Spleen (tissue), 11 donors: ENCODE results near the gene SFRP2. TPM values are rescaled to one million over a fixed set of nuclear protein-coding genes. Genes with fewer than 3 reads are reported as not detected.

Experiments
- DNase-seq: peaks from one replicate; pipeline ENCODE4 v3.0.0-alpha.2; 2020
- H3K27ac ChIP-seq, 8 donors: fragments of 200-600 bp; sonication (generic) in 7 of 8; 1 replicate in 4 of 8; 2 replicates in 4 of 8; pipeline versions ENCODE4 v1.5.0 to v1.8.0; 2016 to 2021; ENCODE audit warnings: inconsistent platforms in 4 of 8, mild to moderate bottlenecking in 4 of 8, moderate library complexity in 1 of 8
- H3K27me3 ChIP-seq, 7 donors: fragments of 200-600 bp; sonication (generic) in 6 of 7; replicated peaks in 1 of 7; 1 replicate in 4 of 7; 2 replicates in 3 of 7; pipeline versions ENCODE4 v1.5.0 to v1.8.0; 2016 to 2021; ENCODE audit warnings: inconsistent platforms in 3 of 7, mild to moderate bottlenecking in 1 of 7
- H3K36me3 ChIP-seq, 6 donors: fragments of 200-600 bp; sonication (generic) in 5 of 6; 1 replicate in 4 of 6; 2 replicates in 2 of 6; pipeline versions ENCODE4 v1.5.0 to v1.8.0; 2016 to 2021; ENCODE audit warnings: inconsistent platforms in 2 of 6
- H3K4me1 ChIP-seq, 6 donors: fragments of 200-600 bp; sonication (generic) in 5 of 6; 1 replicate in 3 of 6; 2 replicates in 3 of 6; pipeline versions ENCODE4 v1.5.0 to v1.8.0; 2016 to 2021; ENCODE audit warnings: inconsistent platforms in 3 of 6
- H3K4me3 ChIP-seq, 8 donors: fragments of 200-600 bp; sonication (generic) in 7 of 8; 1 replicate in 4 of 8; 2 replicates in 4 of 8; pipeline versions ENCODE4 v1.5.0 to v1.8.0; 2016 to 2021; ENCODE audit warnings: inconsistent platforms in 4 of 8, mild to moderate bottlenecking in 4 of 8, moderate library complexity in 2 of 8
- H3K9me3 ChIP-seq, 8 donors: fragments of 200-600 bp; sonication (generic) in 7 of 8; 1 replicate in 4 of 8; 2 replicates in 4 of 8; pipeline versions ENCODE4 v1.5.0 to v1.8.0; 2016 to 2021; ENCODE audit warnings: inconsistent platforms in 4 of 8
- POLR2A ChIP-seq, 3 donors: fragments of 450-650 bp; IDR thresholded peaks; one replicate each; pipeline ENCODE4 v1.5.1; 2017; ENCODE audit warnings: antibody characterized with exemption in 3 of 3, mild to moderate bottlenecking in 1 of 3
- POLR2AphosphoS5 ChIP-seq, 3 donors: sonication (generic); formaldehyde crosslinking; IDR thresholded peaks; one replicate each; pipeline ENCODE4 v1.5.1; 2017; ENCODE audit warnings: antibody characterized with exemption in 3 of 3
- WGBS, 5 donors: extraction: QIAGEN DNeasy Blood & Tissue Kit in 3 of 5; methylation state at CpG; one replicate each; pipeline versions ENCODE4 v1.1.5 to v1.1.7; 2013 to 2018; 5-methylcytosine and 5-hydroxymethylcytosine counted together
- intact Hi-C: fragments of 100-400 bp; cut with DNase I; formaldehyde crosslinking; loops from one replicate; pipeline ENCODE4 v1.15.0; 2023; ENCODE audit warnings: low total_unique reads
- polyA plus RNA-seq, 3 donors: library from polyadenylated mRNA; stranded (reverse); fragments of 200-250 nt; gene quantifications; one replicate each; pipeline ENCODE4 v1.2.1, GENCODE V29; 2013
- total RNA-seq, 7 donors: library from RNA; depleted of rRNA in 3 of 7; stranded (reverse); fragments of >200 nt in 3 of 7; fragmentation: NEBNext Ultra II Directional in 4 of 7; extraction: Animal tissue kit (Norgen Biotek cat#: 25700) in 4 of 7; gene quantifications; one replicate each; pipeline versions ENCODE4 v1.1.0 to v1.2.1, GENCODE V29; 2016 to 2021
- TF ChIP-seq, protein P1 (sequence below), 11 experiments: fragments of 200-600 bp in 7 of 11; fragments of 450-650 bp in 4 of 11; sonication (generic) in 4 of 11; IDR thresholded peaks in 8 of 11; conservative IDR thresholded peaks in 3 of 11; 1 replicate in 7 of 11; 2 replicates in 4 of 11; pipeline versions ENCODE4 v1.4.0 to v1.8.0; 2016 to 2021; ENCODE audit warnings: antibody characterized with exemption in 11 of 11, inconsistent platforms in 4 of 11, mild to moderate bottlenecking in 1 of 11
- donor health status: healthy with polysubstance abuse.
- donor health status: DM: no; HTN: no; CAD: no; lungs with moderate emphysema.
- donor health status: DM: no; HTN: no; CAD: no.
- donor health status: Bipolar disorder and iron deficiency.
- donor health status: healthy.
- donor health status: DM: no; HTN: no; CAD: no.
- donor health status: DM: yes; HTN: yes; CAD: no.

Gene SFRP2
- total and polyA plus RNA-seq, 10 donors, result 0.23 to 0.94 (median 0.43) TPM; not detected in 2

GRCh38 chr4:153748378-153748777 is 40.5 kb downstream of the SFRP2 start:
- no peak for DNase-seq
- Histone ChIP-seq H3K4me3 (no peak overlapping the region), H3K36me3 (no peaks in the 10 kb centered on the region), H3K9me3 (no peaks in the 10 kb centered on the region), H3K27ac (peak overlapping the region in 3 of 8 donors; percentile 51 to 53 (median 52)), H3K4me1 (peaks cover 0 to 17% (median 0%) of the 10 kb centered on the region in 6 donors), H3K27me3 (no peaks in the 10 kb centered on the region)
- intact Hi-C loops, result loop anchor here (10.0 kb wide), 1 partner anchor 404 kb away; the partner anchor contains the start of gene MND1
- TF ChIP-seq, protein P1, sequence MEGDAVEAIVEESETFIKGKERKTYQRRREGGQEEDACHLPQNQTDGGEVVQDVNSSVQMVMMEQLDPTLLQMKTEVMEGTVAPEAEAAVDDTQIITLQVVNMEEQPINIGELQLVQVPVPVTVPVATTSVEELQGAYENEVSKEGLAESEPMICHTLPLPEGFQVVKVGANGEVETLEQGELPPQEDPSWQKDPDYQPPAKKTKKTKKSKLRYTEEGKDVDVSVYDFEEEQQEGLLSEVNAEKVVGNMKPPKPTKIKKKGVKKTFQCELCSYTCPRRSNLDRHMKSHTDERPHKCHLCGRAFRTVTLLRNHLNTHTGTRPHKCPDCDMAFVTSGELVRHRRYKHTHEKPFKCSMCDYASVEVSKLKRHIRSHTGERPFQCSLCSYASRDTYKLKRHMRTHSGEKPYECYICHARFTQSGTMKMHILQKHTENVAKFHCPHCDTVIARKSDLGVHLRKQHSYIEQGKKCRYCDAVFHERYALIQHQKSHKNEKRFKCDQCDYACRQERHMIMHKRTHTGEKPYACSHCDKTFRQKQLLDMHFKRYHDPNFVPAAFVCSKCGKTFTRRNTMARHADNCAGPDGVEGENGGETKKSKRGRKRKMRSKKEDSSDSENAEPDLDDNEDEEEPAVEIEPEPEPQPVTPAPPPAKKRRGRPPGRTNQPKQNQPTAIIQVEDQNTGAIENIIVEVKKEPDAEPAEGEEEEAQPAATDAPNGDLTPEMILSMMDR (IDR thresholded peaks at IDR 0.05 in 8 of 11, conservative IDR thresholded peaks at IDR 0.05 in 3 of 11), result no peak
- TF ChIP-seq POLR2AphosphoS5 (IDR thresholded peaks at IDR 0.05) (no peak), POLR2A (IDR thresholded peaks at IDR 0.05) (no peak)
- 67 to 86% (median 74%) methylated on average over 6 of the region's 6 CpGs for WGBS, 5 donors

- DNase-seq, result no peak
- H3K27me3 ChIP-seq, result no peaks in the 10 kb centered on the region
- WGBS, 5 donors, result 46 to 63% (median 54%) methylated on average over 4 of the region's 4 CpGs
- peak overlapping the region in 4 of 8 donors; percentile 25 to 53 (median 52) for H3K27ac ChIP-seq
- intact Hi-C loops, result loop anchor here (10.0 kb wide), 1 partner anchor 403 kb away; the partner anchor contains the start of gene MND1
- TF ChIP-seq, protein P1 (IDR thresholded peaks at IDR 0.05 in 8 of 11, conservative IDR thresholded peaks at IDR 0.05 in 3 of 11), result no peak
- TF ChIP-seq POLR2AphosphoS5 (IDR thresholded peaks at IDR 0.05), result no peak
- no peak for TF ChIP-seq POLR2A (IDR thresholded peaks at IDR 0.05)
- H3K36me3 ChIP-seq, result no peaks in the 10 kb centered on the region
- H3K9me3 ChIP-seq, result no peaks in the 10 kb centered on the region
- H3K4me1 ChIP-seq, result peaks cover 0 to 17% (median 0%) of the 10 kb centered on the region in 6 donors
- H3K4me3 ChIP-seq, result no peak overlapping the region
Measured at GRCh38 chr4:153747406-153747955, 41.4 kb downstream of the SFRP2 start.

DNA sequence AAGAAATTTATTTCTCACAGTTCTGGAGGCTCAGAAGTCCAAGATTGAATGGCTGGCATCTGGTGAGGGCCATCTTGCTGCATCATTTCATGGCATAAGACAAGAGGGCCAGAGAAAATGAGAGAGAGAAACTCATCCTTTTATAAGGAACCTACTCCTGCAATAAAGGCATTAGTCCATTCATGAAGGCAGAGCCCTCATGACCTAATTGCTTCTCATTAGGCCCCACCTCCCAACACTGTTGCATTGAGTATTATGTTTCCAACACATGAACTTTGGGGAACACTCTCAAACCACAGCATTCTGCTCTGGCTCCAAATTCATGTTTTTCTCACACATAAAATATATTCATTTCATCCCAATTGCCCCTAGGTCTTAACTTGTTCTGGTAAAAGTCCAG is 43.2 kb downstream of the SFRP2 start:
- Histone ChIP-seq H3K27ac (no peak overlapping the region), H3K27me3 (no peaks in the 10 kb centered on the region), H3K4me3 (no peak overlapping the region), H3K36me3 (no peaks in the 10 kb centered on the region), H3K9me3 (peaks cover 0 to 9% (median 6%) of the 10 kb centered on the region in 8 donors), H3K4me1 (peaks cover 0 to 22% (median 0%) of the 10 kb centered on the region in 6 donors)
- intact Hi-C loops, result loop anchor here (10.0 kb wide), 1 partner anchor 401 kb away; the partner anchor contains the start of gene MND1
- TF ChIP-seq POLR2A (IDR thresholded peaks at IDR 0.05), result no peak
- TF ChIP-seq POLR2AphosphoS5 (IDR thresholded peaks at IDR 0.05), result no peak
- TF ChIP-seq, protein P1 (IDR thresholded peaks at IDR 0.05 in 8 of 11, conservative IDR thresholded peaks at IDR 0.05 in 3 of 11), result no peak
- DNase-seq, result no peak

DNA sequence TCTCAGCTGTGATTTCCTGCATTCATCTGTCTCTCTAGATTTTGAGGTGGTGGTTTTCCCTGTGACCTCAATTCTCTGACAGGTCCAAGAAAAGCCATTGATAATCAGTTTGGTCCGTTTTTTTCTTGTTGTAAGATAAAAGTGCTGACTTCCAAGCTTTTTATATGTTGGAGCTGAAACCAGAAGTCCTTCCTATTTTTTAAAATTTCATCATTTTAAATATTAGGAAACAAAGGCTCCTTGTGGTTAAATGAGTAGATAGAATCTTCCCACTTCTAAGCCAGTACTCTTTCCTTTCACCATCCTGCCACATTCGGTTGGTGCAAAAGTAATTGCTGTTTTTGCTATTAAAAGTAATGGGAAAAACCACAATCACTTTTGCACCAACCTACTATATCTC is 47.3 kb downstream of the SFRP2 start:
- Histone ChIP-seq H3K4me3 (no peak overlapping the region), H3K27ac (peak overlapping the region in 2 of 8 donors; percentile 6 to 18), H3K36me3 (no peaks in the 10 kb centered on the region), H3K9me3 (peaks cover 0 to 21% (median 8%) of the 10 kb centered on the region in 8 donors), H3K4me1 (peaks cover 0 to 7% (median 0%) of the 10 kb centered on the region in 6 donors), H3K27me3 (no peaks in the 10 kb centered on the region)
- TF ChIP-seq POLR2A (IDR thresholded peaks at IDR 0.05) (no peak), POLR2AphosphoS5 (IDR thresholded peaks at IDR 0.05) (no peak)
- TF ChIP-seq, protein P1 (IDR thresholded peaks at IDR 0.05 in 8 of 11, conservative IDR thresholded peaks at IDR 0.05 in 3 of 11), result no peak
- no peak for DNase-seq
- intact Hi-C loops, result loop anchor here (10.0 kb wide), 1 partner anchor 397 kb away; the partner anchor contains the start of gene MND1
- 43 to 72% (median 60%) methylated on average over 2 of the region's 2 CpGs for WGBS, 5 donors
